ENCODE measurements around the gene SEC16A.

Gene SEC16A

GRCh38 chr9:136505406-136506403, 22.9 kb upstream of the SEC16A start:
- POLR2A ChIA-PET, result no interaction called here

GRCh38 chr9:136504512-136505348, 21.9 kb upstream of the SEC16A start:
- POLR2A ChIA-PET, result no interaction called here
- no peak for DNase-seq (ENCODE audit: low read depth, low spot score)
- CTCF ChIA-PET, result interaction anchor here (1.1 to 11.1 kb wide), 7 partner anchors 8 to 168 kb away, joined by 3 to 131 read pairs (median 5); no protein-coding TSS in a partner anchor

More at GRCh38 chr9:136505406-136506403, 22.9 kb upstream of the SEC16A start:
- TF ChIP-seq CTCF (IDR thresholded peaks at IDR 0.05; ENCODE audit: insufficient read depth, low read length, missing control alignments), result no peak
- H3K4me3 ChIP-seq (ENCODE audit: low read depth, low read length), result no peak overlapping the region
- CTCF ChIA-PET, result interaction anchor here (1.7 to 11.1 kb wide), 2 partner anchors 19 to 120 kb away, joined by 5 to 131 read pairs; no protein-coding TSS in a partner anchor
- DNase-seq (ENCODE audit: low read depth, low spot score), result no peak

GRCh38 chr9:136502940-136503550, 20.2 kb upstream of the SEC16A start:
- DNase-seq (ENCODE audit: low read depth, low spot score), result no peak
- ChIA-PET POLR2A (no interaction called here), CTCF (interaction anchor here (1.2 to 11.1 kb wide), 5 partner anchors 17 to 169 kb away, joined by 3 to 131 read pairs (median 6); no protein-coding TSS in a partner anchor)
- no peak overlapping the region for H3K4me3 ChIP-seq (ENCODE audit: low read depth, low read length)
- TF ChIP-seq CTCF (IDR thresholded peaks at IDR 0.05; ENCODE audit: insufficient read depth, low read length, missing control alignments), result no peak

More at GRCh38 chr9:136504512-136505348, 21.9 kb upstream of the SEC16A start:
- no peak for TF ChIP-seq CTCF (IDR thresholded peaks at IDR 0.05; ENCODE audit: insufficient read depth, low read length, missing control alignments)
- H3K4me3 ChIP-seq (ENCODE audit: low read depth, low read length), result no peak overlapping the region

GRCh38 chr9:136502196-136502595, 19.4 kb upstream of the SEC16A start:
- TF ChIP-seq CTCF (IDR thresholded peaks at IDR 0.05; ENCODE audit: insufficient read depth, low read length, missing control alignments), result no peak
- DNase-seq (ENCODE audit: low read depth, low spot score), result no peak
- H3K4me3 ChIP-seq (ENCODE audit: low read depth, low read length), result no peak overlapping the region
- ChIA-PET CTCF (interaction anchor here (1.2 to 11.1 kb wide), 2 partner anchors 16 to 130 kb away, joined by 3 to 131 read pairs; no protein-coding TSS in a partner anchor), POLR2A (no interaction called here)

- no peak for DNase-seq (ENCODE audit: low read depth, low spot score)
- no peak overlapping the region for H3K4me3 ChIP-seq (ENCODE audit: low read depth, low read length)
- no peak for TF ChIP-seq CTCF (IDR thresholded peaks at IDR 0.05; ENCODE audit: insufficient read depth, low read length, missing control alignments)
- ChIA-PET CTCF (interaction anchor here (11.1 kb wide), 1 partner anchor 15 kb away, joined by 131 read pairs; no protein-coding TSS in a partner anchor), POLR2A (no interaction called here)
Measured at GRCh38 chr9:136501686-136502085, 18.8 kb upstream of the SEC16A start.
